Glutamatergic neuron (in vitro differentiated cells): ENCODE measurements around the gene FOXJ1. TPM values are rescaled to one million over a fixed set of nuclear protein-coding genes. Genes with fewer than 3 reads are reported as not detected.

Experiments
- DNase-seq: peaks from one replicate; pipeline ENCODE4 v3.0.0; 2022
- H3K27ac Mint-ChIP-seq: one replicate; pipeline ENCODE4 v1.8.0; 2020; ENCODE audit warnings: mild to moderate bottlenecking, mixed read lengths, inconsistent platforms; ENCODE audit not compliant: unreplicated experiment
- H3K27me3 Mint-ChIP-seq: one replicate; pipeline ENCODE4 v1.8.0; 2020; ENCODE audit warnings: mild to moderate bottlenecking, moderate library complexity, mixed read lengths, inconsistent platforms; ENCODE audit not compliant: unreplicated experiment
- H3K36me3 Mint-ChIP-seq: one replicate; pipeline ENCODE4 v1.8.0; 2020; ENCODE audit warnings: mild to moderate bottlenecking, mixed read lengths, inconsistent platforms; ENCODE audit not compliant: unreplicated experiment
- H3K4me1 Mint-ChIP-seq: one replicate; pipeline ENCODE4 v1.8.0; 2020; ENCODE audit warnings: mild to moderate bottlenecking, low read depth, mixed read lengths, inconsistent platforms; ENCODE audit not compliant: unreplicated experiment
- H3K4me3 Mint-ChIP-seq: one replicate; pipeline ENCODE4 v1.8.0; 2020; ENCODE audit warnings: mild to moderate bottlenecking, mixed read lengths, inconsistent platforms; ENCODE audit not compliant: unreplicated experiment
- H3K9me3 Mint-ChIP-seq: one replicate; pipeline ENCODE4 v1.8.0; 2020; ENCODE audit warnings: mild to moderate bottlenecking, moderate library complexity, mixed read lengths, inconsistent platforms; ENCODE audit not compliant: unreplicated experiment
- total RNA-seq: library from RNA; stranded (reverse); fragmentation: NEBNext Ultra II Directional; extraction: Animal tissue kit (Norgen Biotek cat#: 25700); gene quantifications from one replicate; pipeline ENCODE4 v1.2.1, GENCODE V29; 2021; ENCODE audit not compliant: unreplicated experiment
- TF ChIP-seq, protein P1 (sequence below): fragments of 200-600 bp; sonication (generic); IDR thresholded peaks from one replicate; pipeline ENCODE4 v1.5.0; 2021; ENCODE audit not compliant: partially characterized antibody, unreplicated experiment

Gene FOXJ1
- total RNA-seq, 1 donor from 2014 or later = not detected

DNA sequence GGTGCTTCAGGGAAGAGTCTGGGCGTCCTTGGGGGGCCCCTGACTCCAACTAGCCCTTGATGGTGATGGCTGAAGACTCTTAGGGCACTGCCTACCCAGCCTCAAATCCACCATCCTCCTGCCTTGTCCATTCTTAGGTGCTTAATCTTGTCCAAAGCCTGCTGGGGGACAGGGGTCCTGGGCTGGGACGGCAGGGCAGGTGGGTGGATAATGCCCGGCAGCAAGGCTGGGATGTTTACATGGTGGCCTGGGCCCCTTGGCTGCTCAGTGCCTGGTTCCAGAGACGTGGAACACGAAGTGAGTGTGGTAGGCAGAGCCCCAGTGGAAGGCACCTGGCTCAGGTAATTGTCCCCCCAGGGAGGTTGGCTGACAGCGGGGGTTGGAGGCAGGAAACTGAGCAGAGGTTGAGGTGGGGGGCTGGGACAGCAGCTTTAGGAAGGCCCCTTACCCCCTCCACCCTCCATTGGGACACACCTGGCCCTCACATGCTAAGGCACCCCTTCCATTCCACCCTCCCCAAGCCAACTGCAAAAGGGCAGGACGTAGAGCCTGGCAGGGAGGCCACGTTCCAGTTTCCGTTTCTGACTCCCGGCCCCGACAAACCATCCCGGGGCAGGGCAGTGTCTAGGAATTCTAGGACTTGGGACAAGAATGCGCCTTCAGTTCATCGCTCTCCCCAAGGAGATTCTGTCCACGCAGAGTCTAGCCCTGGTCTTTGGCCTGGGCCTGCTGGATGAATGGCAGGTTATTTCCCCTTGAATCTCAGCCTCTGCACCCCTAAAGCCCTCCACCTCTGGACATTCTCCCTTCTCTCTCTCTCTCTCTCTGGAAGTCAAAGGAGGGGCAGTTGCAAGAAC lies 1.9 kb downstream of the FOXJ1 start:
- peaks cover 29% of the 10 kb centered on the region for H3K27me3 Mint-ChIP-seq
- DNase-seq = no peak
- H3K4me1 Mint-ChIP-seq = peaks cover 16% of the 10 kb centered on the region
- peak overlapping the region; percentile 38 for H3K4me3 Mint-ChIP-seq
- TF ChIP-seq, protein P1, sequence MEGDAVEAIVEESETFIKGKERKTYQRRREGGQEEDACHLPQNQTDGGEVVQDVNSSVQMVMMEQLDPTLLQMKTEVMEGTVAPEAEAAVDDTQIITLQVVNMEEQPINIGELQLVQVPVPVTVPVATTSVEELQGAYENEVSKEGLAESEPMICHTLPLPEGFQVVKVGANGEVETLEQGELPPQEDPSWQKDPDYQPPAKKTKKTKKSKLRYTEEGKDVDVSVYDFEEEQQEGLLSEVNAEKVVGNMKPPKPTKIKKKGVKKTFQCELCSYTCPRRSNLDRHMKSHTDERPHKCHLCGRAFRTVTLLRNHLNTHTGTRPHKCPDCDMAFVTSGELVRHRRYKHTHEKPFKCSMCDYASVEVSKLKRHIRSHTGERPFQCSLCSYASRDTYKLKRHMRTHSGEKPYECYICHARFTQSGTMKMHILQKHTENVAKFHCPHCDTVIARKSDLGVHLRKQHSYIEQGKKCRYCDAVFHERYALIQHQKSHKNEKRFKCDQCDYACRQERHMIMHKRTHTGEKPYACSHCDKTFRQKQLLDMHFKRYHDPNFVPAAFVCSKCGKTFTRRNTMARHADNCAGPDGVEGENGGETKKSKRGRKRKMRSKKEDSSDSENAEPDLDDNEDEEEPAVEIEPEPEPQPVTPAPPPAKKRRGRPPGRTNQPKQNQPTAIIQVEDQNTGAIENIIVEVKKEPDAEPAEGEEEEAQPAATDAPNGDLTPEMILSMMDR = no peak
- no peaks in the 10 kb centered on the region for H3K36me3 Mint-ChIP-seq
- peaks cover 5% of the 10 kb centered on the region for H3K9me3 Mint-ChIP-seq
- no peak overlapping the region for H3K27ac Mint-ChIP-seq

DNA sequence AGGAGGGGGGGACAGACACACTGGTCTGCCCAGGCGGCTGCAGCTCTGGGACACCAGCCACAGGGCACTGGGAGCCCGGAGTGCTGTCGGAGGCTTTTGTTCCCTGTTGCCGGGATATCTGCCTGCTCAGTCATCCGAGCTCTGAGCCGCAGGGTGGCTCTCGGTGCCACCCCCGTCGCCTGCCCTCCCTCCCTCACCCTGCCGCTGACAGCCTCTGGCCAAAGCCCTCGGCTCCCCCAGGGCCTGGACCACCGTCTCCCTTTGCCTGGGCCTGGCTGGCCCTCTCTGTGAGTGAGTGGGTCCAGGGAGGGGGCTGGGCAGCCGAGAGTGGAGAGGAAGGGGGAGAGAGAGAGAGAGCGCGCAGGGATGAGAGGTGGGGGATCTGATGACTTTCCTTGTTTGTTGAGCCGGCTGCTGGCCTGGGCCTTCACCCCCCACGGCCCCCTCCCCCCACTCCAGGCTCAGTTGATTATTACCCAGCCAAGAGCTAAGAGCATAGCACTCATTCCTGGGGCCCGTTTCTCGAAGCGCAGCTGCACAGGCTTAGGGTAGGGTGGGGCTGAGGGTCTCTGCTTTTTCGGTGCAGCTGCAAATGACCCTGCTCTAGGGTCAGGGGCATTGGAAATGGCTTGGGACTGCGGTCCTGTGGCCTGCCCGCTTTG lies 2.7 kb downstream of the FOXJ1 start:
- no peak overlapping the region for H3K4me3 Mint-ChIP-seq
- H3K9me3 Mint-ChIP-seq = peaks cover 5% of the 10 kb centered on the region
- TF ChIP-seq, protein P1 = no peak
- H3K4me1 Mint-ChIP-seq = peaks cover 15% of the 10 kb centered on the region
- H3K27me3 Mint-ChIP-seq = peaks cover 31% of the 10 kb centered on the region
- no peak for DNase-seq
- H3K36me3 Mint-ChIP-seq = no peaks in the 10 kb centered on the region
- no peak overlapping the region for H3K27ac Mint-ChIP-seq

DNA sequence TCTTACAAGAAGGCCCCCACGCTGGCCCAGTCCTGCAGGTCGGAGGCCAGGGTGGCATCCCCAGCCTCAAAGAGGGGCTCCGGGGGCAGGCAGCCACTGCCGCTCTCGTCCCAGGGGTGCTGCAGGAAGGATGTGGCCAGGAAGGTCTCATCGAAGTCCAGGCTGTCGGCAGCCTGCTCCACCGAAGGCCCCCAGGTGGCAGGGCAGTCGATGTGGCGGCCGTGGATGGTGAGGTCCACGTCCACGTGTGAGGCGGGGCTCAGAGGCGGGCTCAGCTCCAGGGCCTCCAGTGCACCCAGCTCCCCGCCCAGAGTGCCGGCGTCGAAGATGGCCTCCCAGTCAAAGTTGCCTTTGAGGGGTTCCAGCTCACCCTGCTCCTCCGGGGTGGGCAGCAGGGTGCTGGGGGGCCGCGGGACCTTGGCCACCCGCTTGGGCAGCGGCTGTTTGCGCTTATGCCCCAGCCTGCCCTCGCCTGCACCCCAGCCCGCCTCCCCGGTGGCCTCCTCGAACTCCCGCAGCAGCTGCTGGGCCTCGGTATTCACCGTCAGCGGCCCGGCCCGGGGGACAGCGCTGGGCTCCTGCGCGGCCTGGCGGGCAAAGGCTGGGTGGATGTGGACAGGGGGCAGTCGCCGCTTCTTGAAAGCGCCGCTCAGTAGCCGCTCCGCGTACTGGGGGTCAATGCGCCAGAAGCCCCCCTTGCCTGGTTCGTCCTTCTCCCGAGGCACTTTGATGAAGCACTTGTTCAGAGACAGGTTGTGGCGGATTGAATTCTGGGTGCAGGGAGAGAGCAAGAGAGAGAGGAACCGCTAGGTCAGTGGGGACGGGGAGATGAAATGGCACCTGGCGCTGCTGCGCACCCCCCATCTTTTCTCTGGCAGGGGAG lies 3.5 kb downstream of the FOXJ1 start:
- Mint-ChIP-seq H3K36me3 (no peaks in the 10 kb centered on the region), H3K4me1 (peaks cover 11% of the 10 kb centered on the region), H3K9me3 (peaks cover 5% of the 10 kb centered on the region), H3K27me3 (peaks cover 26% of the 10 kb centered on the region), H3K4me3 (peak overlapping the region; percentile 60), H3K27ac (peak overlapping the region; percentile 5)
- peak; percentile 51 for DNase-seq
- TF ChIP-seq, protein P1 = no peak

DNA sequence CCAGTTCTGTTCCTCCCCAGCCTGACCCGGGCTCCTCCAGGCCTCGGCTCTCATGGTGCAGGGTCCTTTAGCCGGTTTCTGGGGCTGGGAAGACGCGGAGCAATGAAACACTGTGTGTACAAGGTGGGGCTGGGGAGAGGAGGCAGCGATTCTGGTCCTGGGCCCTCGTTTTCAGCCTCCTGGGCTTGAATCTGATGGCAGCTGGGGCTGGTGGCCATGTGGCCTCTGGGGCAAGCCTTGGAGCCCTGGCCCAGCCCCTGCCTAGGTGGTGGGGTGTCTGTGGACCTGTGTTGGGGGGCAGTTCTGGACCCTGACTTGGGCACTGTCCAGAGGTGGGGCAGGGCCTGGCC lies 4.1 kb downstream of the FOXJ1 start:
- Mint-ChIP-seq H3K27me3 (peaks cover 23% of the 10 kb centered on the region), H3K4me3 (no peak overlapping the region), H3K9me3 (peaks cover 1% of the 10 kb centered on the region), H3K27ac (no peak overlapping the region), H3K4me1 (peaks cover 6% of the 10 kb centered on the region), H3K36me3 (no peaks in the 10 kb centered on the region)
- DNase-seq = peak; percentile 23
- TF ChIP-seq, protein P1 = no peak
